A549 (cell line): Measurements from ENCODE around the gene FCRL4. TPM values are rescaled to one million over a fixed set of nuclear protein-coding genes. Genes with fewer than 3 reads are reported as not detected.

Source experiments
- ATAC-seq, 2 experiments: fragments of 200-7000 bp in 1 of 2; fragments of >200 bp in 1 of 2; cut with Nextera tagmentation in 1 of 2; cut with Tn5 transposase in 1 of 2; 3 replicates each; pipeline versions ENCODE4 v1.8.0 to v1.9.1; 2018 to 2020; ENCODE audit warnings: mild to moderate bottlenecking in 1 of 2, moderate library complexity in 1 of 2
- CTCF ChIA-PET: fragments of 300-600 bp; sonication (Branson Sonifier 250); formaldehyde crosslinking; extraction: SDS; loops from one replicate; lab custom pipeline; 2021; ENCODE audit warnings: antibody characterized with exemption, inconsistent platforms; lab: Yijun Ruan, JAX
- POLR2A ChIA-PET: fragments of 350-600 bp; formaldehyde crosslinking; extraction: SDS; loops from one replicate; lab custom pipeline; 2021; ENCODE audit warnings: antibody characterized with exemption, inconsistent platforms; lab: Yijun Ruan, JAX
- DNase-seq, 2 experiments: peaks; one replicate each; pipeline versions ENCODE4 v3.0.0 to v3.0.0-alpha.2; 2011 to 2016; ENCODE audit warnings: low read depth in 1 of 2, low spot score in 1 of 2
- FAIRE-seq: peaks from 2 replicates; lab custom pipeline; 2011; peaks lifted over from hg19 to GRCh38; lab: Jason Lieb, UNC
- H3K27ac ChIP-seq, 2 experiments: fragments of >200 bp; sonication (Bioruptor Twin); formaldehyde crosslinking; 3 replicates each; pipeline ENCODE4 v1.5.1; 2016 to 2017
- H3K4me1 ChIP-seq: fragments of >200 bp; sonication (Bioruptor Twin); formaldehyde crosslinking; 3 replicates; pipeline ENCODE4 v1.6.1; 2016
- H3K4me2 ChIP-seq: fragments of >200 bp; sonication (Bioruptor Twin); formaldehyde crosslinking; 3 replicates; pipeline ENCODE4 v1.6.1; 2016
- H3K4me3 ChIP-seq: fragments of >200 bp; sonication (Bioruptor Twin); formaldehyde crosslinking; 3 replicates; pipeline ENCODE4 v1.5.1; 2016
- H3K9me3 ChIP-seq: fragments of >200 bp; sonication (Bioruptor Twin); formaldehyde crosslinking; 3 replicates; pipeline ENCODE4 v1.6.1; 2016
- BCL3 ChIP-seq: fragments of >200 bp; sonication (Bioruptor Twin); formaldehyde crosslinking; IDR thresholded peaks from 3 replicates; pipeline ENCODE4 v1.6.1; 2016
- BHLHE40 ChIP-seq: IDR thresholded peaks from 2 replicates; pipeline ENCODE4 v1.6.1; 2012; ENCODE audit warnings: low read depth, low read length, inconsistent platforms
- CHD2 ChIP-seq: fragments of 150-350 bp; IDR thresholded peaks from 2 replicates; pipeline ENCODE4 v1.6.1; 2014; ENCODE audit warnings: low read length; ENCODE audit not compliant: partially characterized antibody
- CTCF ChIP-seq: fragments of >200 bp; sonication (Bioruptor Twin); formaldehyde crosslinking; IDR thresholded peaks from 3 replicates; pipeline ENCODE4 v1.5.1; 2016
- EHF ChIP-seq: fragments of 250-450 bp; sonication (Bioruptor Pico); IDR thresholded peaks from 2 replicates; pipeline ENCODE4 v1.5.0; 2020; ENCODE audit warnings: mild to moderate bottlenecking
- FOSB ChIP-seq: fragments of 250-450 bp; sonication (Bioruptor Pico); IDR thresholded peaks from 2 replicates; pipeline ENCODE4 v1.5.0; 2020; ENCODE audit warnings: mild to moderate bottlenecking, moderate library complexity
- FOSL2 ChIP-seq, 2 experiments: fragments of 450-650 bp in 1 of 2; fragments of >200 bp in 1 of 2; sonication (Bioruptor Twin) in 1 of 2; formaldehyde crosslinking; IDR thresholded peaks; 2 replicates each; pipeline versions ENCODE4 v1.5.0 to v1.6.1; 2016 to 2020; ENCODE audit warnings: mild to moderate bottlenecking in 1 of 2, moderate library complexity in 1 of 2
- GATA3 ChIP-seq: IDR thresholded peaks from 2 replicates; pipeline ENCODE4 v1.6.1; 2012; ENCODE audit warnings: borderline replicate concordance
- HMGXB4 ChIP-seq: fragments of 250-450 bp; sonication (Bioruptor Pico); IDR thresholded peaks from 2 replicates; pipeline ENCODE4 v1.5.0; 2021; ENCODE audit warnings: mild to moderate bottlenecking, moderate library complexity, borderline replicate concordance
- KDM5A ChIP-seq: fragments of 200-600 bp; sonication (generic); IDR thresholded peaks from 2 replicates; pipeline ENCODE4 v1.6.1; 2016; ENCODE audit warnings: antibody characterized with exemption, mild to moderate bottlenecking
- MAX ChIP-seq: IDR thresholded peaks from 2 replicates; pipeline ENCODE4 v1.6.1; 2012
- RAD21 ChIP-seq, 2 experiments: fragments of >200 bp in 1 of 2; sonication (Bioruptor Twin) in 1 of 2; formaldehyde crosslinking in 1 of 2; IDR thresholded peaks in 1 of 2; conservative IDR thresholded peaks in 1 of 2; 2 replicates in 1 of 2; 3 replicates in 1 of 2; pipeline ENCODE4 v1.6.1; 2012 to 2018; ENCODE audit warnings: inconsistent platforms in 1 of 2
- REST ChIP-seq: fragments of 200-600 bp; sonication (generic); IDR thresholded peaks from 2 replicates; pipeline ENCODE4 v1.6.1; 2016; ENCODE audit warnings: antibody characterized with exemption, mild to moderate bottlenecking, moderate library complexity
- RFX5 ChIP-seq: fragments of 450-650 bp; IDR thresholded peaks from 2 replicates; pipeline ENCODE4 v1.7.1; 2014; ENCODE audit warnings: antibody characterized with exemption, mild to moderate bottlenecking, moderate library complexity
- RNF2 ChIP-seq: fragments of 200-600 bp; sonication (generic); IDR thresholded peaks from 2 replicates; pipeline ENCODE4 v1.6.1; 2016; ENCODE audit warnings: low read depth, mild to moderate bottlenecking, antibody characterized with exemption, moderate library complexity, borderline replicate concordance
- SMC3 ChIP-seq: fragments of >200 bp; sonication (Bioruptor Twin); formaldehyde crosslinking; IDR thresholded peaks from 3 replicates; pipeline ENCODE4 v1.6.1; 2018; ENCODE audit warnings: inconsistent platforms
- TFCP2L1 ChIP-seq: fragments of 250-450 bp; sonication (Bioruptor Pico); IDR thresholded peaks from 2 replicates; pipeline ENCODE4 v1.5.0; 2021; ENCODE audit warnings: mild to moderate bottlenecking
- TP53 ChIP-seq: fragments of 250-450 bp; sonication (Bioruptor Pico); IDR thresholded peaks from 2 replicates; pipeline ENCODE4 v1.5.0; 2021; ENCODE audit warnings: mild to moderate bottlenecking, moderate library complexity
- USF2 ChIP-seq: fragments of 450-650 bp; IDR thresholded peaks from 2 replicates; pipeline ENCODE4 v1.6.1; 2014; ENCODE audit warnings: antibody characterized with exemption
- ZNF302 ChIP-seq: fragments of 250-450 bp; sonication (Bioruptor Pico); IDR thresholded peaks from 2 replicates; pipeline ENCODE4 v1.9.0; 2021; ENCODE audit warnings: inconsistent platforms, mild to moderate bottlenecking, moderate library complexity
- WGBS: methylation state at CpG from one replicate; pipeline ENCODE4 v1.1.6; 2017; ENCODE audit errors: missing lambda C conversion rate; 5-methylcytosine and 5-hydroxymethylcytosine counted together
- polyA plus RNA-seq, 4 experiments: library from polyadenylated mRNA; depleted of rRNA in 3 of 4; stranded (reverse); fragments of >200 nt; fragmentation: RNase III in 1 of 4; extraction: RNeasy Plus Mini Kit Qiagen cat#74134 plus additional on column Dnase treatment in 1 of 4; gene quantifications; 2 replicates in 3 of 4; 3 replicates in 1 of 4; pipeline ENCODE4 v1.2.3, GENCODE V29; 2011 to 2017

Gene FCRL4
- polyA plus RNA-seq, 2 of the 4 experiments (the other 2 are of a cell fraction): not detected

GRCh38 chr1:157580179-157580827 lies 17.6 kb downstream of the FCRL4 start:
- H3K4me1 ChIP-seq: no peaks in the 10 kb centered on the region
- no peaks in the 10 kb centered on the region for H3K9me3 ChIP-seq
- no peak overlapping the region for H3K27ac ChIP-seq
- TF ChIP-seq CTCF (peak; percentile 76), GATA3 (no peak), SMC3 (peak; percentile 48), BCL3 (no peak), RAD21 (conservative IDR thresholded peaks at IDR 0.05 in 1 of 2, IDR thresholded peaks at IDR 0.05 in 1 of 2) (peak; percentile 52 to 57; a peak in 4 of 5 replicates)
- no peak overlapping the region for H3K4me2 ChIP-seq
- POLR2A ChIA-PET: no interaction called here
- no peak overlapping the region for H3K4me3 ChIP-seq
- DNase-seq (peak; percentile 48 to 65), FAIRE-seq (peak; percentile 23), ATAC-seq (peak; percentile 58 to 87; a peak in 3 of 6 replicates)
- CTCF ChIA-PET: interaction anchor here (0.7 to 4.5 kb wide), 29 partner anchors 8 to 544 kb away, joined by 3 to 43 read pairs (median 4); no protein-coding TSS in a partner anchor
- WGBS: 1% methylated on average over 4 of the region's 4 CpGs

- Histone ChIP-seq H3K27ac (no peak overlapping the region), H3K9me3 (no peaks in the 10 kb centered on the region), H3K4me1 (no peaks in the 10 kb centered on the region), H3K4me2 (no peak overlapping the region), H3K4me3 (no peak overlapping the region)
- WGBS: 3% methylated on average over 3 of the region's 3 CpGs
- ChIA-PET CTCF (interaction anchor here (0.6 to 4.5 kb wide), 5 partner anchors 12 to 547 kb away, joined by 3 to 38 read pairs (median 5); no protein-coding TSS in a partner anchor), POLR2A (no interaction called here)
- DNase-seq (no peak), ATAC-seq (no peak), FAIRE-seq (no peak)
- no peak for TF ChIP-seq KDM5A
- no peak for TF ChIP-seq SMC3
- no peak for TF ChIP-seq FOSB (CRISPR knock-in tag)
Measured at GRCh38 chr1:157577420-157577819, 20.5 kb downstream of the FCRL4 start.

GRCh38 chr1:157575744-157576143 lies 22.1 kb downstream of the FCRL4 start:
- FAIRE-seq (no peak), DNase-seq (no peak), ATAC-seq (no peak)
- Histone ChIP-seq H3K4me3 (no peak overlapping the region), H3K27ac (no peak overlapping the region), H3K9me3 (no peaks in the 10 kb centered on the region), H3K4me2 (no peak overlapping the region), H3K4me1 (no peaks in the 10 kb centered on the region)
- ChIA-PET POLR2A (no interaction called here), CTCF (interaction anchor here (0.8 to 1.4 kb wide), 2 partner anchors 9 to 392 kb away, joined by 3 read pairs; no protein-coding TSS in a partner anchor)
- WGBS: 27% methylated on average over 2 of the region's 2 CpGs
- TF ChIP-seq USF2 (no peak), MAX (no peak), ZNF302 (CRISPR knock-in tag) (no peak), EHF (no peak), FOSB (CRISPR knock-in tag) (no peak), RFX5 (no peak), RNF2 (no peak), TP53 (CRISPR knock-in tag) (no peak), HMGXB4 (no peak), RAD21 (conservative IDR thresholded peaks at IDR 0.05 in 1 of 2, IDR thresholded peaks at IDR 0.05 in 1 of 2) (no peak), FOSL2 (IDR thresholded peaks at IDR 0.05) (no peak), FOSL2 (CRISPR knock-in tag; IDR thresholded peaks at IDR 0.05) (no peak), CHD2 (no peak), TFCP2L1 (CRISPR knock-in tag) (no peak), BHLHE40 (no peak), REST (no peak)
